Ovary (tissue), 3 donors: ENCODE data around the gene RABGEF1.

ENCODE experiments used
- CTCF ChIP-seq, 3 donors: fragments of 450-650 bp in 2 of 3; fragments of 200-600 bp in 1 of 3; IDR thresholded peaks; one replicate each; pipeline versions ENCODE4 v1.5.1 to v1.8.0; 2016 to 2022; ENCODE audit warnings: antibody characterized with exemption in 3 of 3, mild to moderate bottlenecking in 1 of 3
- EP300 ChIP-seq: sonication (generic); formaldehyde crosslinking; IDR thresholded peaks from one replicate; pipeline ENCODE4 v1.6.1; 2017; ENCODE audit warnings: antibody characterized with exemption
- POLR2A ChIP-seq: fragments of 450-650 bp; IDR thresholded peaks from one replicate; pipeline ENCODE4 v1.6.1; 2017; ENCODE audit warnings: antibody characterized with exemption, mild to moderate bottlenecking, moderate library complexity
- donor health status: DM: no; HTN: no; CAD: no.

- TF ChIP-seq POLR2A (no peak), EP300 (no peak), CTCF (IDR thresholded peaks at IDR 0.05) (no peak)
These were observed 97.1 kb downstream of the RABGEF1 start for GRCh38 chr7:66837661-66838060.
